CD1c-positive myeloid dendritic cell (primary cell): ENCODE measurements around the gene TXNRD3.

Experiments
- DNase-seq: peaks from one replicate; pipeline ENCODE4 v3.0.0-alpha.2; 2016; ENCODE audit errors: extremely low spot score

Gene TXNRD3

DNA sequence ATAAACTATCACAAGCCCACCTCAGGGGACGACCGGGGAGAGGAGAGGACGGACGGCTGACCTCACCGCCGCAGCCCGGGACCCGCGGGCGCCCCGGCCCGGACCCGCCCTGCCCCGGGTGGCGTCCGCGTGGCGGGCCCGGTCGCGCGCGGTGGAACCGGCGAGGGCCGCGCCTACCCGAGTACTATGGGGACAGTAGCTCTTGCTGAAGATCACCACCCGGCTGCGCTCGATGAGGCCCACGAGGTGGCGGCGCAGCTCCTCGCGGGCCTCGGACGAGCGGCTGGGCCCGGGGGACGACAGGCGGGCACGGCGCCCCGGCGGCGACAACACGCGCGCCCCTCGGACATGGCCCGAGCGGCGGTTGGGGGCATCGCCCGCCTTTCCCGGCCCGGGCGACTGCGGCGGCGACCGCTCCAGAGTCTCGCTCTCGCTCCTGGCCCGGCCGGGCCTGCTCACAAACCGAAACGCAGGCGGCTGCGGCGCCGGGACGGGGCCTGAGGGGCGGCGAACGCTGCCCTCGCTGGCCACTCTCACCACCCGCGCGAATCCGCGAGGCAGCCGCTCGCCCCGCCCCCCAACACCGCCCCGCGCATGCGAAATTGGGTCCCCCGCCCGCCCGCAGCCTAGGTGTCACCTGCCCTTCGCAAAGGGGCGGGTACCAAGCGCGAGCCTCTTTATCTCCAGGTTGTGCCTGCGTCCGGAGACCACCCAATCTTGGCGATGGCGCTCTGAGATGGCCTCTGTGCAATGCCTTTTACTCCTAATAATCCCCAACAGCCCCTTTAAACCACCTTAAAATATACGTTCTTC, at the start of gene TXNRD3:
Gene TXNRD3 (minus strand): TSS at position 554 of the 813 bp plus-strand sequence.
- peak; percentile 59 for DNase-seq

DNA sequence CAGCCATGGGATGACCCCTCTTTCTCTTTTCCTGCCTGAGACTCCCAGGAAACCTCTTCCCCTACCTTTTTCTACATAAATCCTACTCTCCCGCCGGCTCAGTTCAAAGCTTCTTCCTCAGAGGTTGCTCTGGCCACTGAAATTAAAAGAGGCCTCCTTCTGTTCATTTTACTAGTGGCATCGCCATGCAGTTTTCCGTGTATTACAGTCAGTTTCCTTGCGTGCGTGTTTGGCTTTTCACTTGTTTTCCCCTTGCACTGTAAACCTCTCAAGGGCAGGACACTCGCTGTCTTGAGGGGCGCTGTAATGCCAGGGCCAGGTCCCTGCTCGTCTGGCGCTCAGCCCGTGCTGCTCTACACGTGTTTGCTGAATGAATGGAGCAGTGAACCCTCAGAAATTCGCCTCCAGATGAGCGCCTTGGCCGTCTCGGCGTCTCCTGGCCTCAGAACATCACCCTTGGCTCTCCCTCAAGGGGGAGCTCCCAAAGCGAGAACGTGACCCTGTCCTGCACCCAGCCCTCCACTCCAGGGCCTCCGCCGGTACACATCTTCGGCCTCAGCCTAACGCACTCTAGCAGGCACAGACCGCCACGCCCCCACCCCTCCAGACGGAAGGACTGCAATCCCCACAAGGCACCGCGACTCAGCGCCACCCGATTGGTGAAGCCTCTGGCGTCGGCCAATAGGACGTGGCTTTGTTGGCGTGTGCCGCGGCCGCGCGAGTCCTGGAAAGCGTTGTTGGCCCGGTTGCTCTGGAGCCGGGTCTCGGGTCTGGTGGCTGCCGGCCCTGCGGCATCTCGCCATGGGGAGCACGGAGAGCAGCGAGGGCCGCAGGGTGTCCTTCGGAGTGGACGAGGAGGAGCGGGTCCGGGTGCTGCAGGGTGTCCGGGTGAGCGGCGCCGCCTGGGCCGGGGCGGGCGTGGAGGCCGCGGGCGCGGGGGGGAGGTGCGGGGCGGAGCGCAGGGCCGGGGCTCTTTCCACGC, 48.9 kb upstream of the TXNRD3 start, which contains the start of gene CHCHD6:
Gene CHCHD6 (plus strand): TSS at position 729 of the 982 bp plus-strand sequence. CDS start 73 bp downstream, at position 802.
- peak; percentile 97 for DNase-seq

DNA sequence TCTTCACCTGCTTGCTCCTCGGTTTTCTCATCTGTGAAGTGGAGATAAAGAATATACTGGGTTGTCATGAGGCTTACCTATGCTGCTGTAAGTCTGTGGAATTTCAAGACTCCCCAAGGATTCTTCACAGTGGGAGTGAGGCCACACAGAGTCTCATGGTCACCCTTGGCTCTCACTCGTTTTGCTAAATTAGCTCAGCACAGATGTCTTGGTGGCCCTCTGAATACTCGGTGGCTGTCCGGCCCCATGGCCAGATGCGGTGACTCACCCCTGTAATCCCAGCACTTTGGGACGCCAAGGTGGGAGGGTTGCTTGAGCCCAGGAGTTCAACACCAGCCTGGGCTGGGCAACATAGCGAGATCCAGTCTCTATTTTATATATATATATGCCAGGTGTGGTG, 44.1 kb upstream of the TXNRD3 start:
- no peak for DNase-seq

DNA sequence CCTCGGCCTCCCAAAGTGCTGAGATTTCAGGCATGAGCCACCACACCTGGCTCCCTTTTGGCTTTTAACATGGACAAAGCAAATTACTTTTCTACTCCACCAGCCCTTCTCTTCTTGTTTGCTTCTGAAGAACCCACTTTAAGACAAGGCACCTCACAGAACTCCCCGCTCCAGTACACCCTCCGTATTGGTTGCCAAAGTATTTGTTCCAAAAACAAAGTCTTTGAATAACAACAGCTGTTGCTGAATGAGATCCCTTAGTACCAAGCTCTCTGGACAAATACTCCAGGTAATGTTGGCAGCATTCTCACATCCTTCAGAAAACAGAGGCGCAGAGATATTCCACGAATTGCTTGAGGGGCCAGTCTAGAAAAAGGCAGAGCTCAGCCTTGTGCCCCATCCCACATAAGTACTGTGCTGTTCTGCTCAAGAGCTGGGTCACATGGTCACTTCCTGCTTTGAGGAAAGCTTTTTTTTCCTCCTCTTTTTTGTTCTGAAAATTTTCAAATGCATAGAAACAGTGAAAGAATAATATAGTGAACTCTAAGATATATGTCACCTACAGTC, 41.9 kb upstream of the TXNRD3 start:
- DNase-seq: no peak

DNA sequence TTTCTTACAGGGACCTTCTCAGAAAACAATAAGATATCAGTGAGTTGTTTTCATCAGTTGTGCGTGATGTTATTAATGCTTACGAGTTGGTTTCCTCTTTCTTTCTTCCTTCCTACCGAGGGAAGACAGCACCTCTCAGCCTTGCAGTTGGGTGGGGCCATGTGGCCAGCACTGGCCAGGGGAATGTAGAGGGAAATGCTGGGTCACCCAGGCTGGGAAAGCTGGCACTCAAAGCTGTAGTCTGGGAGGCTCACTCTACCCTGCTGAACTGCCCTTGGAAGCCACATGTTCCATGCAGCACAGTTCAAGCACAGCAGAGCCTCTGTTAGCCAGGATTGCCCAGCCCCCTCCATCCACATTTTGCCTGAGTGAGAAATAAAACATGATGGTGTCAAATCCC, 39.0 kb upstream of the TXNRD3 start:
- no peak for DNase-seq

DNA sequence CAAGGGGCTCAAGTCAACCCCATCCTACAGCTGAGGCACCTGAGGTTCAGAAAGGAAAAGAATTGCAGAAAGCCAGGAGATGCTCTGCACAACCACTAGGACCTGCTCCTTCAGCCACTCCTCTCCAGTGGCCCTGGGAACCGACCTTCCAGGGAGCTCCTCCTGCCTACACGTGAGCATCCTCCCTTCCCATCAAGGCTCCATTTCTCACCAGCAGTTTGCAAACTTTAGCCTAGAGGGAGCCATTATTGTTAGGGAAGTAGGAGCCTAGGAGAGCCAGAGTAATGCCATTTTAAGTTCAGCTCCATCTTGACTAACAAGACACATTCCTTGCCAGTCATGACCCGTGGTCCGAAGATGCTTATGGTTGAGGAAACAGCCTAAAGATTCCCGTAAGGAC, 37.9 kb upstream of the TXNRD3 start:
- DNase-seq: no peak

DNA sequence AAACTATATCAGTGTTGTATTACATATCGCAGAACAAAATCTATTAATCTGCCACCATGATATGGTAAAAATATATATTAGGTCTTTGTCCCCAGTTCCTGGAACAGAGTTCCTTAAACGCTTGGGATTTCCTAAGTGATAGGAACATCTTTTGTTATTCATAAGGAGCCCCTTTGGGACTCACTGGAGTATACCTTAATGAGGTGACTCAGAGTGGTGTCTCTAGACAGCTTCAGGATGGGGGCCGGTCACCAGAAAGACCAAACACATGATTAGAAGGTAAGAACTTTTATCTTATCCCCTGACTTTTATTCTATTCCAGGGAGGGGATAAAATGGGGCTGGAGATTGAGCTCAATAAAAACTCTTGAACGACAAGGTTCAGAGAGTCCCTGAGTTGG, 36.8 kb upstream of the TXNRD3 start:
- DNase-seq: no peak

DNA sequence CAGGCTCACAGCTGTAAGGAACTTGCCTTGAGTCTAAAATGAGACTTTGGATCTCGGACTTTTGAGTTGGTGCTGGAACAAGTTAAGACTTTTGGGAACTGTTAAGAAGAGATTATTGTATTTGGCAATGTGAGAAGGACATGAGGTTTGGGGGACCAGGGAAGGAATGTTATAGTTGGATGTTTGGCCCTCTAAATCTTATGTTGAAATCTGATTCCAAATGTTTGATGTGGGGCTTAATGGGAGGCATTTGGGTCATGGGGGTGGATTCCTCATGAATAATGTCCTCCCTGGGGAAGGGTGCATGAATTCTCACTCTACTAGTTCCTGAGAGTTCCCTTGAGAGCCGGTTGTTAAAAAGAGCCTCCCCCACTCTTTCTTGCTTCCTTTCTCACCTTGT, 30.6 kb upstream of the TXNRD3 start:
- DNase-seq: no peak

DNA sequence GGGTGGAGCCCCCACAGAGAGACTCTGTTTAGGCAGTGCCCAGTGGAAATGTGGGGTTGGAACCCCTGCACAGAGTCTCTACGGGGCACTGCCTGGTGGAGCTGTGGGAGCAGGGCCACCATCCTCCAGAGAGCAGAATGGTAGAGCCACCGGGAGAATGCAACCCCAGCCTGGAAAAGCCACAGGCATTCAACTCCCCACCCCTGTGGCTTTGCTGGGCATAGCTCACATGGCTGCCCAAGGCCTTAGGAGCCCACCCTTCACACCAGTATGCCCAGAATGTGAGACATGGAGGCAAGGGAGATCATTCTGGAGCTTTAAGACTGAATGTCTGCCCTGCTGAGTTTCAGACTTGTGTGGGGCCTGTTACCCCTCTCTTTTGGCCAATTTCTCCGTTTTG, 30.1 kb upstream of the TXNRD3 start:
- DNase-seq: no peak

DNA sequence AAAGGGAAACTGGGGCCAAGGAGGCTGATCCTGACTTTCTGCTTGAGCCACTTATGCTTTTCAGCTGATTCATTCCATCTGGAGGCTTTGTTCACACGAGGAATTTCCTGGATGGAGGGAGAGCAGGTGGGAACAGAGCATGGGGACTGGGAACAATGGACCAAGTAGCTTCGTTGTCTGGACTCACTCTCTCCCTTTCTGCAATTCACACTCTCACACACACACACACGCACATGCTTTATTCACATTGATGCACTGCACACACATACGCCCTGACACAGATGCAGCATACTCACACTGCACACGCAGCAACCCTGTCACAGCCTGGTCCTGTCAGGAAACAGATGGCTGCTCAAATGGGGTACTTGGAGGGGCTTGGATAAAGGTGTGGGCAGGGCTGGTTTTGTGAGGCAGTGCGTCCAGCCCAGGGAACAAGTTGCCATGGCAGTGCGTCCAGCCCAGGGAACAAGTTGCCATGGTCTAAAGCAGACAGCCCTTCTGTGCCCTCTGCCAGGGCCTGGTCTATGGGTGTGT, 29.4 kb upstream of the TXNRD3 start:
- no peak for DNase-seq

DNA sequence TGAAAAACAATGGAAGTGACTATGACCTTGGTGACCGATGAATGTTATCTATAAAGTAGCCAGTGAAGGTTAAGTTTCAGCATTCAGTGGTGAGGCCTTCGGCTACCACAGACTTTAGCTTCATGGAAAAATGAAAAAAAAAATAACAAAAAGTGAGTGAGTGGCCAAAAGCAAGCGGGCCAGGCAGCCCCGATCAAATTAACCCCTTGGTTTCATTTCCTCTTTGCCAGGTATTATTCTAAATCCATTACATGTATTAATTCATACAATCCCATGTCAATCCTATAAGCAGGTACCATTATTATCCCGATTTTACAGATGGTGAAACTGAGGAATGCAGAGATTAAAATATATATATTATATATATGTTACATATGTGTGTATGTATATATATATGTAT, 28.1 kb upstream of the TXNRD3 start:
- no peak for DNase-seq

DNA sequence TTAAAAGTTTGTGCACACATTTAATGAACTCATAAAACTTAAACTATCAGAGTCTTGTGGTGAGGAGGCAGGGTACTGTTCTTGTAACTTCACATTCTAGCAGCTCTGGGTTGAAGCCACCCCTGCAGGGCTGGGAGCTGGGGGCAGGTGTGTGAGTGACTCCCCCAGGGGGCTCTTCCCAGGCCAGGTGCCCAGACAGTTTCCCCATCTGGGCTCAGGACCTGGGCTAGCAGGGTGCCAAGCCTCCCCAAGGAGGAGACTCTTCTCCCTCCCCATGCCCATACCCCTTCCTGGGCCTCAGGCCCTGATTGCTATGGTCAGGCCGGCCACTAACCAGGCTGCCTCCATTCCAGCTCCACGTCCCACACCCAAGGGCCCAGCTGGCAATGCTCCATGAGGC, 27.1 kb upstream of the TXNRD3 start:
- no peak for DNase-seq

DNA sequence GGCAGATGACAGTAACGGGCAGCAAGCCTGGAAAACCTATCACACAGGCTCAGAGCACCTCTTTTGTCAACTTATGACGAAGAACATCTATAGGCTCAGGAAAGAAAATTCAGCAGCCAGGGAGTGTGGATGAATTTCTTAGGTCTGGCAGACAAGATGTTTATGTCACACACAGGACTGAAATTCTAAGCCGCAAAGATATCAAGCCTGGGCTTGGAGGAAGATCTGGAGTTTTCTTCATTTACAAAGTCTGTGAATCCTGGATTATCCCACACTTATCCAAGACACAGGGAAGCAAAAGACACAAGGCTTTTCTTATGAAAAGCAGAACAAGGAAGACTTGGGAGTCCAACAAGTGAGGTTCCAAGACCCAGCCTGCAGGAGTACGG, 25.7 kb upstream of the TXNRD3 start:
- no peak for DNase-seq

DNA sequence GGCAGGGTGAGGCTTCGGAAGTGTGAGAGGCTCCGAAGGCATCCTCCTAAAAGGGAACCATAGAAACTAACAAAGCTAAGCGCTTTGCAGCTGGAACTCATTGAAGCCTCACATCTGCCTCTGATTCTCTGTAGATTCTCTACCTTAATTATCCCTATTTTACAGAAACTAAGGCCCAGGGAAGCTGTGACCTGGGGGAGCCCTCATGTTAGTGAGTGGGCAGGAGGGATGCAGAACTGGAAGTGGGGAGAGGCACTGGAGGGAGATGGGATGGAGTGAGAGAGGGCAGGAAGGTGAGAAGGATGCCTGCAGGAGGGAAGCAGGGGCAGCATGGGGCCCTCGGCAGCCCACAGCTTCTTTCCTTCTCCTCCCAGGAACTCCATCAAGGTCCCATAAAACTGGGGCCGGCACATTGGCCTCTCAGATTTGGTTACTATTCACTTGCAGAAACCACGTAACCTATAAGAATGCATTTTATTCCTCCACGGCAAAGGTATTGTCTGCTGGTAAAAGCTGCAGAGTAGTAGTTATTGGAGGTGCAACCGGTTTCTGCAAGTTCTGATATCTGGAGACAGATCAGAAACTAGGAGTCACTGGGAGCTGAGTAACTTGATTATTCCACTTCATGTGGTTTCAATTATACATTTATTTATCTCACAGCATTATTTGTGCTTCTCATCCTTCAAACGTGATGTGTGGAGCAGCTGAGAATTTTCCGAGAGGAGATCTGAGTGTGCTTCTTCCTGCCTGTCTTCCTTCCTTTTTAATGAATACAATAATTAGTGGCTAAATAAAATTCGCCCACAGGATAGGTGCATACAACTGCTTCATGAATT, 25.1 kb upstream of the TXNRD3 start:
- no peak for DNase-seq

DNA sequence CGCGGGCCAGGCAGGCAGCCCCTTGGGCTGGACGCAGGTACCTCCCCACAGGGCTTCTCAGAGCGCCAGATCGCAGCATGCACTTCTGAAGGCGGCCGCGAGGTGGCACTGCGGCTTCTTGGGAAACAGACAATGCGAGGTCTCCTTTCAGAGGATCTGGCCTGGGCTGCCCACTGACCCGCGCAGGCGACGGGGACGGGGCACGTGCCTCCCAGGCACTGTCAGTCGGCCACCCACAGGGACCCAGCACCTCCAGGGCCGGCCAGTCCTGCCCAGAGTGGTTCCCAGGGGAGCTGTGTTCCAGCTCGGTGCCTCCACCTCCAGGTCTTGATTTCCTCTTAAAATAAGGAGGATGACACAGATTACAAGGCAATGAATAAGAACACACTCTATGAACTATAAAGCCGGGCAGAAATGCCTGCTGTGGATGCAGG, 24.4 kb upstream of the TXNRD3 start:
- DNase-seq: peak; percentile 83

DNA sequence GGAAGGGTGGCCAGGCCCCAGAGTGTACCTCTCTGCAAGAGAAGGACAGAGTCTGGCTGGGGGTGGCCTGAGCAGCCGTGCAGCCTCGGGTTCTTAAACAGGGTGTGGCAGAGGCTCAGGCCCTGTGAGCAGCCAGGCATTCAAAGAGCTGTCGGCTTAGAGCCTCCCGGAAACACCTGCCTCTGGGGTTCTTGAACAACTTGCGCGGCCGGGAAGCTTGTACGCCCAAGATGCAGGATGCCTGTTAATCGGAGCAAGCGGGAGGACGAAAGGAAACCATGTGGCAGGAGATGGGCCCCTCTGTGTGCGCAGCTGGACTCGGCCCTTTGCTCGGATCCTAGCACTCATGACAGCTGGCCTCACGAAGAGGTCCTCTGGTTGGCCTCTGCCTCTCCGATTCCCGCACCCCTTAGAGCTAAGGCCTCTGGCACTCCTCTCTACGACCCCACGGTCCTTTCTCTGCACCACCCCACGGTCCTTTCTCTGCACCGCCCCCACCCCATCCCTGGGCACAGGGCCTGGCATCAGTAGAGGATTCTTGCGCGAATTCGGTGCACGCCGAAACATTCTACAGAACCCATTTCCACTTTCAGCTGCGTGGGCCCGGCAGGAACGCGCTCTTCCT, 23.9 kb upstream of the TXNRD3 start:
- no peak for DNase-seq

DNA sequence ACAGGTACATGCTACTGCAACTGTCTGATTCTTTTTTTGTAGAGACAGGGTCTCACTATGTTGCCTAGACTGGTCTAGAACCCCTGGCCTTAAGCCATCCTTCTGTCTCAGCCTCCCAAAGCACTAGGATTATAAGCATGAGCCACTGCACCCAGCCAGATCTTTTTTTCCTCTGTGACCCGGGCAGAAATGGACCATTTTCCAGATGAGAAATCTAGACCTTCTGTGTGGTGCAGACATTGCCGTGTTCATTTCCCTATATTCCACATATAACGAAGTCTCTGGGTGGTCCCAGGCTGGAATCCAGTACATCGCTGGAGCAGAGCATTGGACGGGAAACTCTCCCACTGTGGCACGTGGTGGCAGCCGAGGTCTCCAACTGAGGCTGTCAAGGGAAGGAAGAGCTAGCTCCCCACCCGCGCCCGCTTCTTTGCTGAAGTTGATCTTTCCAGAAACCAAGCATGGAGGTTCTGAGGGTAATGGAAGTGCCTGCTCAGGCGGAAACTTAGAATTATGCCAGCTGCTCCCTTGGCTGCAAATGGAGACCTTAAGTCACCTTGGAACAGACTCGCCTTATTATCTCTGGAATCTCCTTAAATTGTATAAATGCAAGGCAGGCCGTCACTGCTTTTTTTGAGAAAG, 23.1 kb upstream of the TXNRD3 start:
- no peak for DNase-seq

DNA sequence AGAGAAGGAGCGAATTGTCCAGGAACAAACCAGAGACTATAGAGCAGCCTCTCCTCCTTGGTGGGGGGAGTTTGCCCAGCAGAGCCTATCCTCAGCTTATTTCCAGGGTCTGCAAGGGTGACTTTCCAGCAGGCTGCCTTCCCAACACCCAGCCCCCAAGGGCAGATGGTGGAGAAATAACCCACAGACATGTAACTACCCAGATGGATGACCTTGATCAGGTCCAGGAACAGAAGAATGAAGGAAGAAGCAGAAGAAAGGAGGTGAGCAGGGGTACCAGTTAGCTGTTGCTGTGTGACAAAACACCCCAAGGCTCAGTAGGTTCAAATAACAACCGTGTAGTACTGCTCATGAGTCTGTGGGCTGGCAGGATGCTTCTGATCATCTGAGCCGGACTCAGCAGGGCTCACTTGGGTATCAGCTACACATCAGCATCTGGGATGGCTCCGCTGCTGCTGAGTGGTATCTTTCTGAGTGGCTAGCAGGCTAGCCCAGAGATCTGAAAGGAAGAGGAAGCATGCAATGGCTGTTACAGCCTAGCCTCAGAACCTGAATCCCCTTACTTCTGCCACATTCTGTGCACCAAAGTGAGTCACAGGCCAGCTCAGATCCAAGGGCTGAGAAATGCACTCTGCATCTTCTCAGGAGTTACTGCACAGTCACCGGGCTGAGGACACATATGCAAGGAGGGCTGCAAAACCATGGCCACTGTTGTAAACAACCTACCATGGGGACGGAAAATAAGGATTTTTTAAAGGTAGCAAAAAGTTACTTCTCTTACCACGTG, 22.2 kb upstream of the TXNRD3 start:
- no peak for DNase-seq

DNA sequence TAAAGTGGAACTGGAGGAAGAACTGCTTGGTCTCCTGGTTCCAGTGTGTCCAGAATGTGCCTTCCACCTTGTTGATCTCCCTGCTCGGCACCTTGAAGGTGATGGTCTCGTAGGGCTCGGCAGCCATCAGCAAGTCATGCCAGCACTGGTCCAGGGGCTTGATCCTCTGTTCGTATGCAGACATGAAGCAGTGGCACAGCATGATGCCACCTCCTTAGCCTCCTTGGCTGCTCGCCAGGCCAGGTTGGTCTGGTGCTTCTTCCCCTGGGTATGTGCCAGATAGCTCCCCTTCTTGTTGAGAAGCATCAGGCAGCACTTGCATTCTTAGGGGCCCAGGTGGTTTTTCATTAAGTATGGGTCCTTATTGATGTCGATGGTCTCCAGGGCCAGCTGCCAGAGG, 17.8 kb upstream of the TXNRD3 start:
- DNase-seq: no peak
